GM12873 (cell line): ENCODE data around the gene GULP1.

ENCODE experiments used
- TF ChIP-seq, protein P1 (sequence below): IDR thresholded peaks from 2 replicates; pipeline ENCODE4 v1.5.1; 2012; ENCODE audit warnings: low read depth, mild to moderate bottlenecking, moderate library complexity, low read length, control low read depth; ENCODE audit not compliant: insufficient read depth; ENCODE audit errors: missing control alignments

GULP1 gene

DNA sequence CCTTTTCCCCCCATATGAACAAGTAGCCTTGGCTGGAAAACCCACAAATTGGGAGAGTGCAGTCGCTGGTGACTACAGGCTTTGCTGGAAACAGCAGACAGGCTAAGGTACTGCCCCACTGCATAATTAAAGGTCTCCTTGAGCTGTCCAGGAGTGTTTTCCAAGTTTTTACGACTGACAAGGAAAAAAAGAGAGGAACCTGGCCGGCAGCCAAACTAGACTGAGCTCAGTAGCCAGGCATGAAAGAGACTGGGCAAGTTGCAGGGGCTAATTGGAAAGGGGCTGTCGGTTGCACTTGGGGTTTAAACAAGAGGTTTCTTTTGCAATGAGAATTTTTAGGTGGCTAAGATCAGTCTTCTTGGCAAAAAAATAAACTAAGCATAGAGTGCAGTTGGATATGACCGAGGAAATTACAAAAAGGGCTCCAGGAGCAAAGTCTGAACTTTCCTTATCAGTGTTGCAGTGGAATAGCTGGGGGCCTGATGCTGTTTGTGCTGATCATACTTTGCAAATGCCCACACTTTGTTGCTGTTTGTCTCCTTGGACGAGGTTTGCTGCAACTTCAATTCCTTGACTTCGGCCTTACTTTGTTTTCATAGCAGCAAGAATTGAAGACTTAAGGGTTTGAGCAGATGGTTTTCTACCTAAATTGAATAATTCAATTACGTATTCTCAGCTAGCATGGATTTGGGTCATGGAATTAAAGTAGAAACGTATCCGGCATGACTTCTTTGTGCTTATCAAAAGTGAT is 2.1 kb downstream of the GULP1 start:
- TF ChIP-seq, protein P1, sequence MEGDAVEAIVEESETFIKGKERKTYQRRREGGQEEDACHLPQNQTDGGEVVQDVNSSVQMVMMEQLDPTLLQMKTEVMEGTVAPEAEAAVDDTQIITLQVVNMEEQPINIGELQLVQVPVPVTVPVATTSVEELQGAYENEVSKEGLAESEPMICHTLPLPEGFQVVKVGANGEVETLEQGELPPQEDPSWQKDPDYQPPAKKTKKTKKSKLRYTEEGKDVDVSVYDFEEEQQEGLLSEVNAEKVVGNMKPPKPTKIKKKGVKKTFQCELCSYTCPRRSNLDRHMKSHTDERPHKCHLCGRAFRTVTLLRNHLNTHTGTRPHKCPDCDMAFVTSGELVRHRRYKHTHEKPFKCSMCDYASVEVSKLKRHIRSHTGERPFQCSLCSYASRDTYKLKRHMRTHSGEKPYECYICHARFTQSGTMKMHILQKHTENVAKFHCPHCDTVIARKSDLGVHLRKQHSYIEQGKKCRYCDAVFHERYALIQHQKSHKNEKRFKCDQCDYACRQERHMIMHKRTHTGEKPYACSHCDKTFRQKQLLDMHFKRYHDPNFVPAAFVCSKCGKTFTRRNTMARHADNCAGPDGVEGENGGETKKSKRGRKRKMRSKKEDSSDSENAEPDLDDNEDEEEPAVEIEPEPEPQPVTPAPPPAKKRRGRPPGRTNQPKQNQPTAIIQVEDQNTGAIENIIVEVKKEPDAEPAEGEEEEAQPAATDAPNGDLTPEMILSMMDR: no peak

DNA sequence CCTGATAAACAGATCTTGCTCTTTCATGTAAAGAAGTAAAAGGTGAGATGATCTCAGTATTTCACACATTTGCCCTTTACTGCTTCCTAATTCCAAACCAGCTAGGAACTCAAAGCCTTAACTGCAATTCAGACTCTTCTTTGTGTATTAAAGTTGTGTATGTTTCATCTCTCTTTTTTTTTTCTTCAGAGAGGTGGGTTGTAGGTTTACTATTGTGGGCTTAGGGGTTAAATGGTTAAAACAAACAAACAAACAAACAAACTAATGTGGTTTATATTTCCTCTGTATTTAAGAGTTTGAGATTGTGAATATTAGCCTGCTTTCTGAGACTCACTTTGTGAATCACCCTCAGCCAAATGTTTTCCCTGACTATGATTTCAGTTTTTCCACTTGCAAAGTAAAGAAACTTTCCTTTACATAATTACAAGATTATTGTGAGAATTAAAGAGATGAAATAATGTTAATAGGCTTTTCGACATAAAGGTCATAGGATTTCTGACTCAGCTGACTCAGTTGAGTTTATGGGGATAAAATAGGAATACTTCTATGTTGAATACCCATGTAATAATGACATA is 2.8 kb downstream of the GULP1 start:
- TF ChIP-seq, protein P1: no peak

DNA sequence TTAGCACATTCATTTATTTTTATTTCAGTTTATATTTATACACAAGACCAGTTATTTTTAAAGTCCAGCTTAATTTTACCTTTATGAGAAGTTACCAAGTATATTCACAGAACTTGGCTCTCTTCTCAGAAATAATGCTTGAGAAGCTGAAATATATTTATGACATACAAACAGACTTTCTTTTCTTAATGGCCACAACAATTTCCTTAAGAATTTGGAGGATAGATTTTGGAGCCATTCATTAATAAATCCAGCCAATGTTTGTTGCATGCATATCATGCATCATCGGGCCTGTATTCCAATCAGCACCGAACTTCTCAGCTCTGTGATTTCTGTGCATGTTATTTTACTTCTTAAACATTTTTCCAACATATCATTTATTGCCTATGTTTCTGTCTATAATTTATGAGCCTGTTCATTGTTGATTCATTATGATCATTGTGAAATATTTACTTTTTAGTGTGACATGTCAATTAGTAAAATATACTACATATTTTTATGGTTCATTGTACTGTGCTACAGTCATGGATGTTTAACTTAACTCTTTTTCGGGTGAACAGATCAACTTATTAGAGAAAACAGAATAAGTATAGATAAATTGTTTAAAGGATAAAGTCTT is 3.5 kb downstream of the GULP1 start:
- TF ChIP-seq, protein P1: no peak

DNA sequence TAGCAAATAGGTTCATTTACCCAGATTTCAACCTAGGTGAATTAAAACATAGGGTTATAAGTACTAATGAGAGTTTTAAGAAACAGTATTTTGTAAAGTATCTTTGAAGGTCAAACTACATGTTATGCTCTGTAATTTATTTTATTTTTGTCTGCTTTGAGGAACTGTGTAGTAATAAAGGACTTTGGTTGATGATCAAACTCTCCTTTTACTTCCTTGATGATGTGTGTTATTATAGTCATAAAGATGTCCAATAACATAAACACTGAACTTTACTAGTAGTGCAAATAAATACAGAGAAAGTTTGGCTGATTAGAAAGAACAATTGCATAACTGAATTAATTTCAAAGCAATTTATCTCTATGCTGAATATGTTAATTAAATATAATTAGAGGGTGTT is 6.3 kb downstream of the GULP1 start:
- TF ChIP-seq, protein P1: no peak

DNA sequence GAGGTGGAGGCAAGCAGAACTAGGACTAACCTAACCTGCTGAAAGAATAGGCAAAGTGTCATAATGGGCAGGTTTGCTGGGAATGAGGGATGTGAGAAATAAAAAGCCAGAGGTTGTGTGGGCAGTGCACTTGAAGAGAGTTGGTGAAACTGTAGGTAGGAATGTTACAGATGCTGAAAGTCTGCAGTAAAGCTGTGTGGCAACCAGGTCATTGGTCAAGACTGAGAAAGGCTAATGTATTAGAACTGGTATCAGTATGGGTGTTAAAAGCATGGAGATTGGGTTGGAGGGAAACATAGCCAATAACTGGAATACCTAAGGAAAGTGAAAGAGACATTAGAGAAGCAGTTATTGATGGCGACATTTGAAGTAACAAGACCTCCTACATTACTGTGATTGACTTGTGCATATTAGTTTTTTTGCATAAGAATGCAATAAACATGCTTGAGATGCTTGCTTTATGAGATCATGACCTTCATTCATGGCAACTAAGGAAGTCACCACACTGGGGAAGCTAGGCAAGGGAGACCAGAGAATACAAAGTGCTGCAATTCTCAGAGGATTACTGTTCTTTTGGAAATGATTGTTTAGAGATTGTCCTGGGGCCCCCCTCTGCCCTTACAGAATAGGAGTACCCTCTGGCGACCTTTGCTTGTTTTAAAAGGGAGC is 11.8 kb downstream of the GULP1 start:
- TF ChIP-seq, protein P1: no peak

DNA sequence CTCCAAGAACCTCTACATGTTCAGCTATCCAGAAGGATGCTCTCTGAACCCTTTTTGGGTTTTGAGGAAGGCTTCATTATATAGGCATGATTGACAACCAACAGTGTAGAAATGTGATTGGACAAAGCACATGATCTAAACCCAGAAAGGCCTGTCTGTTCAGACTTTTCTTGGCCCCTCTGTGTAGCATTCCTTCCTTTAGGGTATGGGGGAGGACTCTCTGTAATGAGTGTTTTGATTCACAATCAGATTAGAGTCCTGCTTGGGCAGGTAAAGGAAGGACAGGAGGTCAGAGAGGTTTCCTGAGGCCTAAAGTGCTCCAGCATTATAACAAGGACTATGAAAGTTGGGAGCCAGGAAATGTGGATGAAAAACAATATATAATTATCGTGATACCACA is 13.6 kb downstream of the GULP1 start:
- TF ChIP-seq, protein P1: no peak

DNA sequence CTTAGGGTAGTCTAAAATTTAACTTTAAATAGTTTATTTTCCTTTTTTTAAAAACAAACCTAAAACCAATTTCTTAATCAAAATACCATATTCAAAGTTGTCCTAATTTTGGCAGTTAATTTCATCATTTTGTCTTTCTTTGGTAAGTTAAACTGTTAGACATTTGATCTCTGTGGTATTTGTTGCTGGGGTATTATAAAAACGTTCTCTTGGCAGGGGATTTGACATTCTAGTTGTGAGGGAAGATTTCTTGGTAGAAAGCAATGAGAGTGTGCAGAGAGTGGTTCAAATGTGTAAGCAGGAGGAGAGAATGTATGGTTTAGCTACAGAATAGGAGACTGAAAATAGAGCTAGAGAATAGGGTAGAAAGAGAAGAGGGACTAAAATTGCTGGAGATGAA is 14.6 kb downstream of the GULP1 start:
- TF ChIP-seq, protein P1: no peak
